Psoas muscle (tissue), 8 donors: ENCODE data around the gene PCDH9. TPM values are rescaled to one million over a fixed set of nuclear protein-coding genes. Genes with fewer than 3 reads are reported as not detected.

Source experiments
- ATAC-seq, 4 donors: fragments of 200-7000 bp; cut with Tn5 transposase; one replicate each; pipeline ENCODE4 v1.9.1; 2020; ENCODE audit warnings: moderate library complexity in 3 of 4, mild to moderate bottlenecking in 2 of 4
- DNase-seq, 2 donors: peaks; one replicate each; pipeline ENCODE4 v3.0.0-alpha.2; 2020
- H3K27ac ChIP-seq: fragments of 200-600 bp; one replicate; pipeline ENCODE4 v1.8.0; 2022
- H3K27me3 ChIP-seq, 3 donors: fragments of 200-600 bp in 1 of 3; one replicate each; pipeline versions ENCODE4 v1.6.1 to v1.8.0; 2013 to 2022; ENCODE audit warnings: low read length in 2 of 3, mild to moderate bottlenecking in 2 of 3, moderate library complexity in 1 of 3; ENCODE audit not compliant: insufficient read depth in 3 of 3
- H3K36me3 ChIP-seq, 2 donors: fragments of 200-600 bp in 1 of 2; one replicate each; pipeline versions ENCODE4 v1.6.1 to v1.8.0; 2013 to 2022; ENCODE audit warnings: low read depth in 1 of 2, mild to moderate bottlenecking in 1 of 2, moderate library complexity in 1 of 2; ENCODE audit not compliant: insufficient read depth in 1 of 2
- H3K4me1 ChIP-seq: fragments of 200-600 bp; one replicate; pipeline ENCODE4 v1.8.0; 2022
- H3K4me3 ChIP-seq: fragments of 200-600 bp; one replicate; pipeline ENCODE4 v1.8.0; 2022; ENCODE audit warnings: mild to moderate bottlenecking
- H3K9me3 ChIP-seq: fragments of 200-600 bp; one replicate; pipeline ENCODE4 v1.8.0; 2022
- CTCF ChIP-seq: fragments of 200-600 bp; IDR thresholded peaks from one replicate; pipeline ENCODE4 v1.8.0; 2022; ENCODE audit warnings: antibody characterized with exemption
- WGBS, 3 donors: extraction: QIAGEN DNeasy Blood & Tissue Kit; methylation state at CpG; one replicate each; pipeline versions ENCODE4 v1.1.6 to v1.1.7; 2013; 5-methylcytosine and 5-hydroxymethylcytosine counted together
- intact Hi-C, 2 donors: fragments of 100-400 bp; cut with DNase I; formaldehyde crosslinking; loops; one replicate each; pipeline versions ENCODE4 v1.11.0 to v1.14.2; 2022
- polyA plus RNA-seq, 3 donors: library from polyadenylated mRNA; stranded (reverse); fragments of 200-250 nt; gene quantifications; one replicate each; pipeline ENCODE4 v1.2.3, GENCODE V29; 2013
- total RNA-seq, 4 donors: library from RNA; stranded (reverse); fragmentation: NEBNext Ultra II Directional in 2 of 4; extraction: Animal tissue kit (Norgen Biotek cat#: 25700) in 2 of 4; gene quantifications; one replicate each; pipeline versions ENCODE4 v1.2.1 to v1.2.4, GENCODE V29; 2021 to 2023
- donor health status: healthy with polysubstance abuse.
- donor health status: DM: no; HTN: no; CAD: no; lungs with moderate emphysema.
- donor health status: Bipolar disorder and iron deficiency.
- donor health status: healthy.
- donor health status: DM: yes; HTN: yes; CAD: no.
- donor health status: DM: no; HTN: no; CAD: no.
- donor health status: DM: no; HTN: no; CAD: no.
- donor health status: DM: yes; HTN: yes; CAD: no.

Gene PCDH9
- total and polyA plus RNA-seq, 7 donors, result 0.27 to 4.9 (median 2.1) TPM

- ATAC-seq (no peak), DNase-seq (no peak)
- no peak overlapping the region for H3K4me3 ChIP-seq
- no peak overlapping the region for H3K27ac ChIP-seq
- no peaks in the 10 kb centered on the region for H3K9me3 ChIP-seq
- no peaks in the 10 kb centered on the region for H3K27me3 ChIP-seq
- H3K36me3 ChIP-seq, result no peaks in the 10 kb centered on the region
- no peaks in the 10 kb centered on the region for H3K4me1 ChIP-seq
- 97 to 100% (median 97%) methylated on average over 1 of the region's 1 CpG for WGBS, 3 donors
- intact Hi-C loops, result no loop called here
- no peak for TF ChIP-seq CTCF
These were observed 96.7 kb downstream of the PCDH9 start for GRCh38 chr13:67133476-67133875.

- H3K4me3 ChIP-seq, result no peak overlapping the region
- no peak for TF ChIP-seq CTCF
- H3K27ac ChIP-seq, result no peak overlapping the region
- no peaks in the 10 kb centered on the region for H3K4me1 ChIP-seq
- no peaks in the 10 kb centered on the region for H3K36me3 ChIP-seq
- DNase-seq (no peak), ATAC-seq (no peak)
- 71 to 91% (median 83%) methylated on average over 1 of the region's 1 CpG for WGBS, 3 donors
- intact Hi-C loops, result no loop called here
- H3K9me3 ChIP-seq, result no peaks in the 10 kb centered on the region
- no peaks in the 10 kb centered on the region for H3K27me3 ChIP-seq
These were observed 98.7 kb downstream of the PCDH9 start for GRCh38 chr13:67131393-67131792.

GRCh38 chr13:67130444-67130843 lies 99.7 kb downstream of the PCDH9 start:
- ATAC-seq (no peak), DNase-seq (no peak)
- Histone ChIP-seq H3K27me3 (no peaks in the 10 kb centered on the region), H3K9me3 (no peaks in the 10 kb centered on the region), H3K4me1 (no peaks in the 10 kb centered on the region), H3K36me3 (no peaks in the 10 kb centered on the region), H3K27ac (no peak overlapping the region), H3K4me3 (no peak overlapping the region)
- intact Hi-C loops, result no loop called here
- no peak for TF ChIP-seq CTCF
- WGBS, 3 donors, result 72 to 95% (median 88%) methylated on average over 4 to 5 of the region's 5 CpGs

GRCh38 chr13:67128136-67128535 lies 102.0 kb downstream of the PCDH9 start:
- TF ChIP-seq CTCF, result no peak
- no peaks in the 10 kb centered on the region for H3K36me3 ChIP-seq
- H3K9me3 ChIP-seq, result no peaks in the 10 kb centered on the region
- 78 to 85% (median 78%) methylated on average over 3 of the region's 3 CpGs for WGBS, 3 donors
- DNase-seq (no peak), ATAC-seq (no peak)
- no peak overlapping the region for H3K27ac ChIP-seq
- intact Hi-C loops, result no loop called here
- H3K4me1 ChIP-seq, result no peaks in the 10 kb centered on the region
- H3K27me3 ChIP-seq, result no peaks in the 10 kb centered on the region
- no peak overlapping the region for H3K4me3 ChIP-seq

- no peak for ATAC-seq
- Histone ChIP-seq H3K4me3 (no peak overlapping the region), H3K9me3 (no peaks in the 10 kb centered on the region), H3K4me1 (no peaks in the 10 kb centered on the region), H3K27ac (no peak overlapping the region), H3K27me3 (no peaks in the 10 kb centered on the region), H3K36me3 (no peaks in the 10 kb centered on the region)
- DNase-seq, result no peak
- intact Hi-C loops, result no loop called here
- TF ChIP-seq CTCF, result no peak
These were observed 104.5 kb downstream of the PCDH9 start for GRCh38 chr13:67125681-67126080.
